GM23338 (cell line): ENCODE measurements around the gene BTK. TPM values are rescaled to one million over a fixed set of nuclear protein-coding genes. Genes with fewer than 3 reads are reported as not detected.

ENCODE experiments used
- ATAC-seq: fragments of 200-7000 bp; cut with Tn5 transposase; 3 replicates; pipeline ENCODE4 v1.9.1; 2020
- DNase-seq: peaks from one replicate; pipeline ENCODE4 v3.0.0-alpha.2; 2015; ENCODE audit warnings: low spot score
- H2AFZ ChIP-seq: fragments of 200-600 bp; sonication (generic); 2 replicates; pipeline ENCODE4 v1.8.0; 2016; ENCODE audit warnings: antibody characterized with exemption, mild to moderate bottlenecking, moderate library complexity
- H3F3A ChIP-seq: fragments of 200-600 bp; sonication (generic); replicated peaks from 2 replicates; pipeline ENCODE4 v1.8.0; 2017; ENCODE audit warnings: antibody characterized with exemption, mixed run types, low read depth
- H3K27ac ChIP-seq: fragments of 200-600 bp; sonication (generic); 2 replicates; pipeline ENCODE4 v1.6.1; 2016; ENCODE audit warnings: low read depth
- H3K27me3 ChIP-seq: fragments of 200-600 bp; sonication (generic); 2 replicates; pipeline ENCODE4 v1.8.0; 2016; ENCODE audit warnings: mild to moderate bottlenecking, mixed run types, moderate library complexity; ENCODE audit not compliant: insufficient read depth
- H3K36me3 ChIP-seq: fragments of 200-600 bp; sonication (generic); 2 replicates; pipeline ENCODE4 v1.8.0; 2016; ENCODE audit warnings: mild to moderate bottlenecking; ENCODE audit not compliant: insufficient read depth
- H3K4me1 ChIP-seq: fragments of 200-600 bp; sonication (generic); 2 replicates; pipeline ENCODE4 v1.8.0; 2016; ENCODE audit warnings: mild to moderate bottlenecking, moderate library complexity; ENCODE audit not compliant: insufficient read depth
- H3K4me2 ChIP-seq: fragments of 200-600 bp; sonication (generic); 2 replicates; pipeline ENCODE4 v1.7.1; 2017; ENCODE audit warnings: mixed run types
- H3K4me3 ChIP-seq: fragments of 200-600 bp; sonication (generic); 2 replicates; pipeline ENCODE4 v1.6.1; 2016; ENCODE audit warnings: mixed run types
- H3K79me2 ChIP-seq: fragments of 200-600 bp; sonication (generic); replicated peaks from 2 replicates; pipeline ENCODE4 v1.8.0; 2017; ENCODE audit warnings: mild to moderate bottlenecking; ENCODE audit not compliant: insufficient read depth
- H3K9me2 ChIP-seq: fragments of 200-600 bp; sonication (generic); 2 replicates; pipeline ENCODE4 v1.8.0; 2017; ENCODE audit not compliant: insufficient read depth
- H4K20me1 ChIP-seq: fragments of 200-600 bp; sonication (generic); replicated peaks from 2 replicates; pipeline ENCODE4 v1.8.0; 2017; ENCODE audit warnings: mild to moderate bottlenecking; ENCODE audit not compliant: insufficient read depth
- H3K27ac Mint-ChIP-seq: 2 replicates; pipeline ENCODE4 v1.8.0; 2020; ENCODE audit warnings: inconsistent platforms, mild to moderate bottlenecking, moderate library complexity, mixed read lengths
- H3K27me3 Mint-ChIP-seq: 3 replicates; pipeline ENCODE4 v1.8.0; 2022; ENCODE audit warnings: low read depth, mild to moderate bottlenecking, moderate library complexity, mixed read lengths, inconsistent platforms; ENCODE audit not compliant: insufficient read depth, poor library complexity
- H3K36me3 Mint-ChIP-seq: 3 replicates; pipeline ENCODE4 v1.8.0; 2021; ENCODE audit warnings: low read depth, mild to moderate bottlenecking, inconsistent platforms, moderate library complexity, mixed read lengths
- H3K4me1 Mint-ChIP-seq: 3 replicates; pipeline ENCODE4 v1.8.0; 2020; ENCODE audit warnings: mild to moderate bottlenecking, inconsistent platforms, mixed read lengths
- H3K4me3 Mint-ChIP-seq: 3 replicates; pipeline ENCODE4 v1.8.0; 2021; ENCODE audit warnings: moderate library complexity, mild to moderate bottlenecking, inconsistent platforms, mixed read lengths
- H3K9me3 Mint-ChIP-seq: 3 replicates; pipeline ENCODE4 v1.8.0; 2020; ENCODE audit warnings: moderate library complexity, mild to moderate bottlenecking, inconsistent platforms, mixed read lengths
- CREB1 ChIP-seq: fragments of 250-450 bp; sonication (Bioruptor Pico); IDR thresholded peaks from 2 replicates; pipeline ENCODE4 v1.5.0; 2020; ENCODE audit warnings: low read depth, mild to moderate bottlenecking, moderate library complexity
- ETS1 ChIP-seq: IDR thresholded peaks from 2 replicates; pipeline ENCODE4 v1.6.1; 2016; ENCODE audit warnings: antibody characterized with exemption
- EZH2 ChIP-seq: fragments of 200-600 bp; sonication (generic); IDR thresholded peaks from one replicate; pipeline ENCODE4 v1.8.0; 2017; ENCODE audit warnings: antibody characterized with exemption, mild to moderate bottlenecking, low read depth; ENCODE audit not compliant: unreplicated experiment
- EZH2phosphoT487 ChIP-seq: fragments of 200-600 bp; sonication (generic); IDR thresholded peaks from one replicate; pipeline ENCODE4 v1.8.1; 2018; ENCODE audit warnings: antibody characterized with exemption; ENCODE audit not compliant: unreplicated experiment
- NANOG ChIP-seq: IDR thresholded peaks from 2 replicates; pipeline ENCODE4 v1.6.1; 2016; ENCODE audit warnings: antibody characterized with exemption, borderline replicate concordance
- POLR2AphosphoS5 ChIP-seq: IDR thresholded peaks from 2 replicates; pipeline ENCODE4 v1.6.1; 2016; ENCODE audit warnings: antibody characterized with exemption, low read depth
- REST ChIP-seq: IDR thresholded peaks from one replicate; pipeline ENCODE4 v1.6.1; 2018; ENCODE audit warnings: antibody characterized with exemption; ENCODE audit not compliant: unreplicated experiment
- STAT1 ChIP-seq: IDR thresholded peaks from one replicate; pipeline ENCODE4 v1.6.1; 2016; ENCODE audit warnings: antibody characterized with exemption; ENCODE audit not compliant: unreplicated experiment
- ZNF114 ChIP-seq: fragments of 250-450 bp; sonication (Bioruptor Pico); IDR thresholded peaks from 2 replicates; pipeline ENCODE4 v1.5.0; 2020; ENCODE audit warnings: mild to moderate bottlenecking, moderate library complexity
- ZNF331 ChIP-seq: fragments of 250-450 bp; sonication (Bioruptor Pico); IDR thresholded peaks from 2 replicates; pipeline ENCODE4 v1.5.0; 2020; ENCODE audit warnings: low read depth, mild to moderate bottlenecking, moderate library complexity
- polyA plus RNA-seq: library from polyadenylated mRNA; unstranded; fragments of >200 nt; fragmentation: Nextera tagmentation; extraction: Ambion mirVana; gene quantifications from 2 replicates; pipeline ENCODE4 v1.2.1, GENCODE V29; 2016
- total RNA-seq: library from RNA; depleted of rRNA; stranded (reverse); fragments of >200 nt; shearing (Covaris generic); gene quantifications from 2 replicates; pipeline ENCODE4 v1.2.3, GENCODE V29; 2014

The BTK gene
- total and polyA plus RNA-seq, 2 experiments from 2014 or later, result 0.19 to 0.31 TPM

GRCh38 chrX:101377547-101377946 lies 8.4 kb downstream of the BTK start (continued):
- TF ChIP-seq NANOG, result no peak
- no peak for TF ChIP-seq STAT1
- no peak for TF ChIP-seq ZNF331 (CRISPR knock-in tag)
- TF ChIP-seq REST, result no peak
- TF ChIP-seq EZH2phosphoT487, result no peak
- no peak for TF ChIP-seq EZH2
- no peak for TF ChIP-seq CREB1 (CRISPR knock-in tag)
- no peak for TF ChIP-seq POLR2AphosphoS5
- no peak for TF ChIP-seq ETS1

- Mint-ChIP-seq H3K27me3 (peaks cover 2% of the 10 kb centered on the region), H3K9me3 (no peaks in the 10 kb centered on the region; the same call in 2 of the 3 replicates), H3K27ac (no peak overlapping the region)
These were observed 15.0 kb downstream of the BTK start for GRCh38 chrX:101370888-101371504.

More at GRCh38 chrX:101370888-101371504, 15.0 kb downstream of the BTK start:
- Histone ChIP-seq H3K9me2 (no peaks in the 10 kb centered on the region), H3F3A (no peaks in the 10 kb centered on the region), H3K27ac (no peak overlapping the region), H3K4me3 (no peak overlapping the region), H4K20me1 (no peaks in the 10 kb centered on the region), H2AFZ (no peak overlapping the region), H3K4me2 (no peak overlapping the region), H3K4me1 (no peaks in the 10 kb centered on the region), H3K79me2 (no peaks in the 10 kb centered on the region), H3K36me3 (no peaks in the 10 kb centered on the region), H3K27me3 (no peaks in the 10 kb centered on the region)
- no peak for ATAC-seq
- no peak for DNase-seq
- TF ChIP-seq REST (no peak), ZNF114 (CRISPR knock-in tag) (no peak), POLR2AphosphoS5 (no peak), EZH2 (no peak), CREB1 (CRISPR knock-in tag) (no peak), STAT1 (no peak), ZNF331 (CRISPR knock-in tag) (no peak)
- Mint-ChIP-seq H3K4me1 (no peaks in the 10 kb centered on the region), H3K4me3 (no peak overlapping the region), H3K36me3 (no peaks in the 10 kb centered on the region)
